ENCODE data around the gene GRK7. TPM values are rescaled to one million over a fixed set of nuclear protein-coding genes. Genes with fewer than 3 reads are reported as not detected.

Gene GRK7
- total and polyA plus RNA-seq, 2 of the 4 experiments (the other 2 are of a cell fraction): not detected

DNA sequence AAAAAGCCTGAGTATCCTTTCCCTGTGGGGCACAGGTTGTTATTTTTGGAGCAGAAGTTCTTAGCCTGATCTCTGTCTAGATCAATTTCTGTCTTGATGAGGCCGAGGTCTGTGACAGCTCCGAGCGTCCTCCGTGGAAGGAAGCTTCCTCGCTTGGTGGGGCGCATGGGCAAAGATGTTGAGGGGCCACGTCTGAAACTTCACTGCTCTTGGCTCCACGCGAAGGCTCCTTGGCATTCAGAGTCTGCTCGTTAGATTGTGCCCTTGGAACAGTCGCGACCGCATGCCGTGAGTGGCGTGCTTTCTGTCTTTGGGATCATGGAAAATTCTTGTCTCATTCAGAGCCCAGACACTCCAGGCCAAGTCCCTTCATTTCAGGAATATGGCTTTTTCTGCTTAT, 13.7 kb downstream of the GRK7 start:
- no peak overlapping the region for H2AK5ac ChIP-seq (ENCODE audit: low read depth, low read length)
- H4K20me1 ChIP-seq (ENCODE audit: insufficient read depth, low read length): no peaks in the 10 kb centered on the region
- no TSS peak for BruUV-seq (replicated peaks)
- no peaks in the 10 kb centered on the region for H3K79me1 ChIP-seq (ENCODE audit: low read depth in 1 of 2, low read length in 2 of 2)
- in situ Hi-C loops (cut with MboI; ENCODE audit: low sequenced_read_pairs): no loop called here
- ATAC-seq (ENCODE audit: low read depth) (no peak), DNase-seq (no peak)
- H3K14ac ChIP-seq (replicated peaks; ENCODE audit: low read depth, low read length): no peak overlapping the region
- H3K4me2 ChIP-seq (ENCODE audit: low read depth, low read length): no peak overlapping the region
- POLR2A ChIA-PET (ENCODE audit: unreplicated experiment): no interaction called here
- H3K27ac ChIP-seq (ENCODE audit: insufficient read depth, low read length): no peak overlapping the region
- no peak overlapping the region for H3K4ac ChIP-seq (ENCODE audit: low read depth, low read length)
- H4K8ac ChIP-seq (ENCODE audit: low read depth in 2 of 2, low read length in 2 of 2): no peak overlapping the region
- no peak overlapping the region for H2BK15ac ChIP-seq (ENCODE audit: low read depth, low read length)
- H2AFZ ChIP-seq (replicated peaks; ENCODE audit: low read length, poor library complexity): no peak overlapping the region
- no peaks in the 10 kb centered on the region for H3K9me1 ChIP-seq (ENCODE audit: insufficient read depth, low read length)
- dilution Hi-C loops (cut with HindIII; ENCODE audit: low sequenced_read_pairs, unreplicated experiment): no loop called here
- H3K56ac ChIP-seq (ENCODE audit: extremely low read depth, insufficient read depth, low read length): no peak overlapping the region
- H2BK20ac ChIP-seq (ENCODE audit: low read depth, low read length): no peak overlapping the region
- H4K91ac ChIP-seq (ENCODE audit: insufficient read depth, low read depth, low read length): no peak overlapping the region
- no peak overlapping the region for H3K18ac ChIP-seq (ENCODE audit: low read depth, low read length)
- no peak overlapping the region for H3K23ac ChIP-seq (ENCODE audit: low read depth, low read length)
- no peak overlapping the region for H3K4me3 ChIP-seq (ENCODE audit: insufficient read depth, low read depth, low read length)
- no peak overlapping the region for H3K9ac ChIP-seq (ENCODE audit: low read depth, low read length)
- H4K5ac ChIP-seq (ENCODE audit: low read depth, low read length): no peak overlapping the region
- H3K4me1 ChIP-seq (ENCODE audit: control insufficient read depth, insufficient read depth, low read length): no peaks in the 10 kb centered on the region
- WGBS, 2 experiments (ENCODE audit: extremely low coverage in 2 of 2, insufficient read length in 1 of 2): 76% methylated on average over 6 of the region's 15 CpGs; no CpG with 5 or more reads in 1 of the 2 experiments
- H3K9me3 ChIP-seq (ENCODE audit: control insufficient read depth, insufficient read depth, low read length): no peaks in the 10 kb centered on the region
- CTCF ChIA-PET: no interaction called here
- no peak overlapping the region for H2BK120ac ChIP-seq (ENCODE audit: low read depth, low read length)
- H2AK9ac ChIP-seq (replicated peaks; ENCODE audit: low read depth, low read length, poor library complexity): no peak overlapping the region
- no peak for TF ChIP-seq FOS (IDR thresholded peaks at IDR 0.05; ENCODE audit: low read depth, low read length)
- no peaks in the 10 kb centered on the region for H3K36me3 ChIP-seq (ENCODE audit: control insufficient read depth, insufficient read depth, low read length)
- no peak overlapping the region for H2BK5ac ChIP-seq (ENCODE audit: low read depth, low read length, poor library complexity, severe bottlenecking)
- intact Hi-C loops (cut with micrococcal nuclease): no loop called here
- no peaks in the 10 kb centered on the region for H3K27me3 ChIP-seq (ENCODE audit: control insufficient read depth, insufficient read depth, low read length)

Measured in IMR-90 (cell line).